Measurements from ENCODE around the gene AMZ2. TPM values are rescaled to one million over a fixed set of nuclear protein-coding genes. Genes with fewer than 3 reads are reported as not detected.
A peak's percentile ranks its signal among the peaks of the same experiment; 100 is the strongest.
"Not testable (repeated sequence)": the region's sequence is repeated elsewhere in the genome, so short reads cannot be mapped to it uniquely, and the experiment has no call there.

Gene AMZ2
- polyA plus RNA-seq, 4 donors, result 29.1 to 50.8 (median 33.9) TPM

DNA sequence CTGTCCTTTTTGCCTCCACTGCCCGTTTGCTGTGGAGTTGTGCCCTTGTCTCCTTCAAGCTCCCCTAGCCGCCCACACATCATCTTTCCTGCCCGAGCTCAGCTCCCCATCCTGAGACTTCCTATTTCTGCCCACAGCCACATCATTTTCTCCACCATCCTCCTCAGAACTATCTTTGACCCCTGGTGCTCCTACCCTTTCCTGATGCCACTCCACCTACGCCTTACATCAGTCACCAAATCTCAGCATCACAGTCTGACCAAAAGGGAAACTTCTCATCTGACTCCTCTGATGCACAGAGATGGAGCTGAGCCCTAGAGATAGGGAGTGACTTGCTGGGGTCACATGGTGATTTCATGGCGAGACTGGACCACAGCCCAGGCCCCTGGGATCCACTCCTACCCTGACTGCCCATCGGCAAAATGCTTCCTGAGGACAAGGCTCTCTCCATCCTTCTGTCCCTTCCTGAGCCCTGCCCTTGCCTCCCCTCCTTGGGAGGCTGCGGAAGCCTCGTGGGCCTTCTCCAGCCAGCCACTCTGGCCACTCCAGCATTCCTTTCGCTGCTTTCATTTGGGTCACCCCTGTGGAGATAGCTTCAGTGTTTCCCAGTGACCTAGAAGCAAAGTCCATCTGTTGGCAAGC is 19.7 kb upstream of the AMZ2 start:
- H3K4me3 ChIP-seq (ENCODE audit: low read depth in 1 of 3, low read length in 3 of 3); H3K4me1 ChIP-seq (ENCODE audit: control insufficient read depth in 3 of 3, insufficient read depth in 2 of 3, low read depth in 1 of 3, low read length in 2 of 3); FAIRE-seq; H3K27ac ChIP-seq (ENCODE audit: low read depth in 1 of 3, low read length in 2 of 3); H3K27me3 ChIP-seq (ENCODE audit: control insufficient read depth in 3 of 3, insufficient read depth in 3 of 3, low read length in 3 of 3); DNase-seq; H3K36me3 ChIP-seq (ENCODE audit: control insufficient read depth in 3 of 3, insufficient read depth in 2 of 3, low read depth in 1 of 3, low read length in 3 of 3); H3K9me3 ChIP-seq (ENCODE audit: control insufficient read depth in 2 of 2, insufficient read depth in 1 of 2, low read depth in 1 of 2, low read length in 1 of 2): not testable (repeated sequence)
- 77 to 83% (median 78%) methylated on average over 8 to 9 of the region's 9 CpGs for WGBS, 3 donors

DNA sequence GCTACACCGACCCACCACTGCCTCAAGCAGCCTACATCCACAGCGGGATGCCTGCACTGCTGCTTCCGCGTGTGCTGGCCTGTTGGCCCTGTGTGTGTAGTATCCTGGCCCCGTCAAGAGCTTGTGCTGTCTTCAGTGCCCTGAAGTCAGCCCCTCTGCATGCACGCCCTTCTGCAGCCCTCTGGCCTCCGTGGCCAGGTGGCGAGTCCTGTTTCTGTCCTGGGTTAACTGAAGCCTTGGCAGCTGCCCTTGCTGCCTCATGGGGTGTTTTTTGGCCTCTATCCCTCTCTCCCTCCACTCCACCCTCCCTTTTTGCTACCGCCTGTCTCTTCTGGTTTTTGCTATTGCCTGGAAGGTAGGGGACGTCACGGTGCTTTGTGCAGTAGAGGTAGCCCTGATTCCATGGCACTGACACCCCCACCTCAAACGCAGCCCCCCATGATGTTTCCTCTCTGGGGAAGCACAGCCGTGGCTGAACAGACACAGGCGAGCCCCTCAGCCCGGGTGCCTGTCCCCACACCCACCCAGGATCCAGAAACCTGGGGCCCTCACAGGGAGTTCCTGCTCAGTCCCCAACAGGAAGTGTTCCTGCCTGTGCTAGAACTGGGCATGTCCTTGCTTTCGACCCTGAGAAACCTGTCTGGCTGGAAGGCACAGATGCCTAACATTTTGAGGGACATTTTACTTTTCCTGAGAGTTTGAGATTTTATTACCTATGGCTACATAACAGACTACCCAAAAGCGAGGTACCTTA is 18.8 kb upstream of the AMZ2 start:
- WGBS, 3 donors, result 80 to 88% (median 82%) methylated on average over 17 of the region's 17 CpGs

DNA sequence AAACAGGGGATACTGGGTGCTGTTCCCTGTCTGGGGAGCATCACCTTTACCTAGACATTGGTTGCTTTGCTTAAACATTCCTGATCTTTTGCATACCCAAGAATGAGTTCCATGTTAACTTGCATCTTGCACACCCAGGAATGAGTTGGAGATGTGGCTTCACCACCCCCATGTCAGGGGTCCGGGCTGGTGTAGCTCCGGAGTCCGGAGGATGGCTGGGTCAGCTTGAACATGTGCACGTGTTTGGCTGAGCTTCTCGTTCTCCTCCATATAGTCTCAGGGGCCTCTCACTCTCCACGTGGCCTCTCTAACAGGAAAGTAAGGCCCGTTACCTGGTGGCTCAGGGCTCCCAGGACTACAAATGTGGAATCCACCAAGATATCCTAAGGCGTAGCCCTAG is 18.2 kb upstream of the AMZ2 start:
- DNase-seq (no peak), FAIRE-seq (no peak)
- H3K4me3 ChIP-seq (ENCODE audit: low read depth in 1 of 3, low read length in 3 of 3), result no peak overlapping the region
- no peaks in the 10 kb centered on the region for H3K27me3 ChIP-seq (ENCODE audit: control insufficient read depth in 3 of 3, insufficient read depth in 3 of 3, low read length in 3 of 3)
- no peak overlapping the region for H3K27ac ChIP-seq (ENCODE audit: low read depth in 1 of 3, low read length in 2 of 3)
- no peaks in the 10 kb centered on the region for H3K4me1 ChIP-seq (ENCODE audit: control insufficient read depth in 3 of 3, insufficient read depth in 2 of 3, low read depth in 1 of 3, low read length in 2 of 3)
- no peaks in the 10 kb centered on the region for H3K36me3 ChIP-seq (ENCODE audit: control insufficient read depth in 3 of 3, insufficient read depth in 2 of 3, low read depth in 1 of 3, low read length in 3 of 3)
- 88 to 95% (median 93%) methylated on average over 8 of the region's 8 CpGs for WGBS, 3 donors
- H3K9me3 ChIP-seq (ENCODE audit: control insufficient read depth in 2 of 2, insufficient read depth in 1 of 2, low read depth in 1 of 2, low read length in 1 of 2), result no peaks in the 10 kb centered on the region

More for the DNA sequence above, 18.8 kb upstream of the AMZ2 start:
- DNase-seq (no peak), FAIRE-seq (no peak)
- H3K4me3 ChIP-seq (ENCODE audit: low read depth in 1 of 3, low read length in 3 of 3), result no peak overlapping the region
- no peak overlapping the region for H3K27ac ChIP-seq (ENCODE audit: low read depth in 1 of 3, low read length in 2 of 3)
- H3K27me3 ChIP-seq (ENCODE audit: control insufficient read depth in 3 of 3, insufficient read depth in 3 of 3, low read length in 3 of 3), result no peaks in the 10 kb centered on the region
- H3K36me3 ChIP-seq (ENCODE audit: control insufficient read depth in 3 of 3, insufficient read depth in 2 of 3, low read depth in 1 of 3, low read length in 3 of 3), result no peaks in the 10 kb centered on the region
- H3K9me3 ChIP-seq (ENCODE audit: control insufficient read depth in 2 of 2, insufficient read depth in 1 of 2, low read depth in 1 of 2, low read length in 1 of 2), result no peaks in the 10 kb centered on the region
- no peaks in the 10 kb centered on the region for H3K4me1 ChIP-seq (ENCODE audit: control insufficient read depth in 3 of 3, insufficient read depth in 2 of 3, low read depth in 1 of 3, low read length in 2 of 3)

DNA sequence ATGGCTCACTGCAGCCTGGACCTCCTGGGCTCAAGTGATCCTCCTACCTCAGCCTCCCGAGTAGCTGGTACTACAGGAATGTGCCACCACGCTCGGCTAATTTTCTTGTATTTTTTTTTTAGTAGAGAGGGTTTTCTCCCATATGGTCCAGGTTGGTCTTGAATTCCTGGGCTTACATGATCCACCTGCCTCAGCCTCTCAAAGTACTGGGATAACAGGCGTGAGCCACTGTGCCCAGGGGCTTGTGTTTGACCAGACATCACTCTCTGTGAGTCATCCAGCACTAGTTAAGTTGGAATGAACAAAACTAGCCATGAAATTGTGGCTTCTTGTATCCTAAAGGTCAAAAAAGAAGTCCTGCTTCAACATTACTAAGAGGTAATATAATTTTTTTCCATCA is 16.7 kb upstream of the AMZ2 start:
- H3K4me3 ChIP-seq (ENCODE audit: low read depth in 1 of 3, low read length in 3 of 3); DNase-seq; H3K4me1 ChIP-seq (ENCODE audit: control insufficient read depth in 3 of 3, insufficient read depth in 2 of 3, low read depth in 1 of 3, low read length in 2 of 3); H3K27ac ChIP-seq (ENCODE audit: low read depth in 1 of 3, low read length in 2 of 3); H3K36me3 ChIP-seq (ENCODE audit: control insufficient read depth in 3 of 3, insufficient read depth in 2 of 3, low read depth in 1 of 3, low read length in 3 of 3); FAIRE-seq; H3K27me3 ChIP-seq (ENCODE audit: control insufficient read depth in 3 of 3, insufficient read depth in 3 of 3, low read length in 3 of 3); H3K9me3 ChIP-seq (ENCODE audit: control insufficient read depth in 2 of 2, insufficient read depth in 1 of 2, low read depth in 1 of 2, low read length in 1 of 2): not testable (repeated sequence)
- WGBS, 3 donors, result 88 to 97% (median 89%) methylated on average over 4 of the region's 4 CpGs

DNA sequence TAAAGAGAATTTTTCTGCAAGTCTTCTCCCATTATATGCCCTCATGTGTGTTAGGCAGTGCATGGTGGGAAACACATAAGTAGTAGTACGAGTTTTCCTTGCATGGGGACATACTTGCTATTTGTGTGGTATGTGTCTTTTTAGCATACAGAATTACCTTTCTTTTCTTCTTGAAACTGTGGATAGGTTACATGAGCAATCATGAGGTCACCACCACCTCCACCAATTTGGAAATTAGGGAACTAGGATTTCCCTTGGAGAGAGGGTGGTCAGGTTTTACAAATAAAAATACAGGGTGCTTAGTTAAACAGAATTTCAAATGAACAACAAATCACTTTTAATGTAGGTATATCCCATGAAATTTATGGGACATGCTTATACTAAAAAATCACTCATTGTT is 16.3 kb upstream of the AMZ2 start:
- H3K4me1 ChIP-seq (ENCODE audit: control insufficient read depth in 3 of 3, insufficient read depth in 2 of 3, low read depth in 1 of 3, low read length in 2 of 3), result no peaks in the 10 kb centered on the region
- 100% methylated on average over 1 of the region's 1 CpG; no CpG with 5 or more reads in 1 of the 3 donors for WGBS, 3 donors
- H3K4me3 ChIP-seq (ENCODE audit: low read depth in 1 of 3, low read length in 3 of 3), result no peak overlapping the region
- H3K27ac ChIP-seq (ENCODE audit: low read depth in 1 of 3, low read length in 2 of 3), result no peak overlapping the region
- H3K9me3 ChIP-seq (ENCODE audit: control insufficient read depth in 2 of 2, insufficient read depth in 1 of 2, low read depth in 1 of 2, low read length in 1 of 2), result no peaks in the 10 kb centered on the region
- DNase-seq (no peak), FAIRE-seq (no peak)
- H3K36me3 ChIP-seq (ENCODE audit: control insufficient read depth in 3 of 3, insufficient read depth in 2 of 3, low read depth in 1 of 3, low read length in 3 of 3), result no peaks in the 10 kb centered on the region
- H3K27me3 ChIP-seq (ENCODE audit: control insufficient read depth in 3 of 3, insufficient read depth in 3 of 3, low read length in 3 of 3), result no peaks in the 10 kb centered on the region

DNA sequence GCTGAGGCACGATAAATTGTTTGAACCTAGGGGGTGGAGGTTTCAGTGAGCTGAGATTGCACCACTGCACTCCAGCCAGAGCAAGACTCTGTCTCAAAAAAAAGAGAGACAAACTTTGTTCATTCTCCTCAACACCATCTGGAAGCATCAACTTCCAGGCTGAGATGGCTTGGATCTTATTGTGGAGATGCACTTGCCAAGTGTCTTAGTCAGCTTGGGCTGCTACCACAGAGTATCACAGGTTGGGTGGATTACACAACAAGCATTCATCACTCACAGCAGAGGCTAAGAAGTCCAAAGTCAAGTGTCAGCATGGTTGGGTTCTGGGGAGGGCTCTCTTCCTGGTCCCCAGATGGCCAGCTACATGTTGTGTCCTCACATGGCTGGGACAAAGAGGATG is 15.1 kb upstream of the AMZ2 start:
- FAIRE-seq; H3K4me1 ChIP-seq (ENCODE audit: control insufficient read depth in 3 of 3, insufficient read depth in 2 of 3, low read depth in 1 of 3, low read length in 2 of 3); H3K4me3 ChIP-seq (ENCODE audit: low read depth in 1 of 3, low read length in 3 of 3); H3K36me3 ChIP-seq (ENCODE audit: control insufficient read depth in 3 of 3, insufficient read depth in 2 of 3, low read depth in 1 of 3, low read length in 3 of 3); H3K27ac ChIP-seq (ENCODE audit: low read depth in 1 of 3, low read length in 2 of 3); DNase-seq; H3K27me3 ChIP-seq (ENCODE audit: control insufficient read depth in 3 of 3, insufficient read depth in 3 of 3, low read length in 3 of 3); H3K9me3 ChIP-seq (ENCODE audit: control insufficient read depth in 2 of 2, insufficient read depth in 1 of 2, low read depth in 1 of 2, low read length in 1 of 2): not testable (repeated sequence)
- 75 to 92% (median 80%) methylated on average over 1 of the region's 1 CpG for WGBS, 3 donors

DNA sequence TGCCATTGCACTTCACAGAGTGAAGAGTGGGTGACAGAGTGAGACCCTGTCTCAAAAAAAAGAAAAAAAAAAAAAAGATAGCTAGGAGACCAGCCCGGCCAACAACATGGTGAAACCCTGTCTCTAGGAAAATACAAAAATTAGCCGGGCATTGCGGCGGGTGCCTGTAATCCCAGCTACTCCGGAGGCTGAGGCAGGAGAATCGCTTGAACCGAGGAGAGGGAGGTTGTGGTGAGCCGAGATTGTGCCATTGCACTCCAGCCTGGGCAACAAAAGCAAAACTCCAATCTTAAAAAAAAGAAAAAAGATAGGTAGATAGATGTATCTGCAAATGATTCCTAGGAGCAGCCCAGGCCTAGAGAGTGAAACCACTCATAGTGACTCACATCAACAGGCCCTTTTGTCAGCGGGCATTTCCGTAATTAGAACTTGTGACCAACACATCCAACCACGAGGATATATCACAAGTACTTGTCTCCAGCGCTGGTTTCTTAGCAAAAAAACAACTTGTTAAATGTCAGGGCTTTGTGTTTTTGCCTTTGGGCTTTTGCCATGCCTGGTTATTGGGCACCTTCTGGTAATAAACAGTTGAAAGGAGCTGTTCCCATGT is 13.0 kb upstream of the AMZ2 start:
- H3K4me1 ChIP-seq (ENCODE audit: control insufficient read depth in 3 of 3, insufficient read depth in 2 of 3, low read depth in 1 of 3, low read length in 2 of 3); H3K4me3 ChIP-seq (ENCODE audit: low read depth in 1 of 3, low read length in 3 of 3); H3K9me3 ChIP-seq (ENCODE audit: control insufficient read depth in 2 of 2, insufficient read depth in 1 of 2, low read depth in 1 of 2, low read length in 1 of 2); H3K36me3 ChIP-seq (ENCODE audit: control insufficient read depth in 3 of 3, insufficient read depth in 2 of 3, low read depth in 1 of 3, low read length in 3 of 3); H3K27me3 ChIP-seq (ENCODE audit: control insufficient read depth in 3 of 3, insufficient read depth in 3 of 3, low read length in 3 of 3); FAIRE-seq: not testable (repeated sequence)
- WGBS, 3 donors, result 81 to 84% (median 84%) methylated on average over 12 of the region's 12 CpGs
- peak overlapping the region in 1 of 3 donors; percentile 76 for H3K27ac ChIP-seq (ENCODE audit: low read depth in 1 of 3, low read length in 2 of 3)
- peak in 1 of 2 donors; percentile 38 for DNase-seq

DNA sequence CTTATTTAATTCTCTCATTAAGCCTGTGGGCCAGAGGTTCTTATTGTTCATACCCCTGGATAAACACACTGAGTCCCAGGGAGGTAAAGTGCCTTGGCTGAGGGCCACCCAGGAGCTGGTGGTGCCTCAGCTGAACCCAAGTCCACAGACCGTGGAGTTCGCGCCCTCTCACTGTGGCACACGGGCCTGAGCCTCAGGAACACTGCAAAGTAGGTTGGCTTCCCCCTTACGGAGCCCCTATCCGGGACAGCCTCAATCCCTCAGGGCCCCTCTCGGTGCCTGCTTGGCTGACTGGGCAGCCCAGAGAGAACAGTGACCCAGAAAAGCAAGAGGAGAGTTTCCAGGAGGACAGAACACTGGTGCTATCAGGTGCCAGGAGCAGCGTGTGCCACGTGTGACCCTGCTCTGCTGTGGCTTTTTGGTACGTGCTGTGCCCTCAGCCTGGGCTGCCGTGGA is 12.5 kb upstream of the AMZ2 start:
- DNase-seq; H3K27me3 ChIP-seq (ENCODE audit: control insufficient read depth in 3 of 3, insufficient read depth in 3 of 3, low read length in 3 of 3); H3K9me3 ChIP-seq (ENCODE audit: control insufficient read depth in 2 of 2, insufficient read depth in 1 of 2, low read depth in 1 of 2, low read length in 1 of 2); H3K4me1 ChIP-seq (ENCODE audit: control insufficient read depth in 3 of 3, insufficient read depth in 2 of 3, low read depth in 1 of 3, low read length in 2 of 3); H3K4me3 ChIP-seq (ENCODE audit: low read depth in 1 of 3, low read length in 3 of 3); FAIRE-seq; H3K36me3 ChIP-seq (ENCODE audit: control insufficient read depth in 3 of 3, insufficient read depth in 2 of 3, low read depth in 1 of 3, low read length in 3 of 3): not testable (repeated sequence)
- 68 to 73% (median 70%) methylated on average over 11 of the region's 11 CpGs for WGBS, 3 donors
- peak overlapping the region in 1 of 3 donors; percentile 76 for H3K27ac ChIP-seq (ENCODE audit: low read depth in 1 of 3, low read length in 2 of 3)

Measured in small intestine (tissue), 7 donors.